Thyroid gland (tissue), 4 donors: ENCODE data around the gene POT1.

Experiments
- CTCF ChIP-seq, 6 experiments: fragments of 200-600 bp in 3 of 6; fragments of 450-650 bp in 3 of 6; sonication (generic) in 3 of 6; IDR thresholded peaks; one replicate each; pipeline ENCODE4 v1.5.1; 2016 to 2019; ENCODE audit warnings: antibody characterized with exemption in 6 of 6, mild to moderate bottlenecking in 2 of 6, inconsistent platforms in 1 of 6, moderate library complexity in 1 of 6
- POLR2A ChIP-seq, 2 donors: fragments of 450-650 bp; IDR thresholded peaks; one replicate each; pipeline ENCODE4 v1.6.1; 2017; ENCODE audit warnings: antibody characterized with exemption in 2 of 2, mild to moderate bottlenecking in 2 of 2, moderate library complexity in 1 of 2

DNA sequence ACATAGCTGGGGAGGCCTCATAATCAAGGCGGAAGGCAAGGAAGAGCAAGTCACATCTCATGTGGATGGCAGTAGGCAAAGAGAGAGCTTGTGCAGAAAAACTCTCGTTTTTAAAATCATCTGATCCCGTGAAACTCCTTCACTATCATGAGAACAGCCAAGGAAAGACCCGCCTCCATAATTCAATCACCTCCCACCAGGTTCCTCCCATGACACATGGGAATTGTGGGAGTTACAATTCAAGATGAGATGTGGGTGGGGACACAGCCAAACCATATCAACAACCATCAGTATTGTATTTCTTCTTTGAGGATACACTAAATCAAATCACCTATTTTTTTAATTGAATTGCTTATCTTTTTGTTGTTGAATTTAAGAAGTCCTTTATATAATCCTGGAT, 16.7 kb downstream of the POT1 start:
- TF ChIP-seq CTCF (IDR thresholded peaks at IDR 0.05) (no peak), POLR2A (IDR thresholded peaks at IDR 0.05) (no peak)
